Measurements from ENCODE around the gene ASS1.

ASS1 gene

DNA sequence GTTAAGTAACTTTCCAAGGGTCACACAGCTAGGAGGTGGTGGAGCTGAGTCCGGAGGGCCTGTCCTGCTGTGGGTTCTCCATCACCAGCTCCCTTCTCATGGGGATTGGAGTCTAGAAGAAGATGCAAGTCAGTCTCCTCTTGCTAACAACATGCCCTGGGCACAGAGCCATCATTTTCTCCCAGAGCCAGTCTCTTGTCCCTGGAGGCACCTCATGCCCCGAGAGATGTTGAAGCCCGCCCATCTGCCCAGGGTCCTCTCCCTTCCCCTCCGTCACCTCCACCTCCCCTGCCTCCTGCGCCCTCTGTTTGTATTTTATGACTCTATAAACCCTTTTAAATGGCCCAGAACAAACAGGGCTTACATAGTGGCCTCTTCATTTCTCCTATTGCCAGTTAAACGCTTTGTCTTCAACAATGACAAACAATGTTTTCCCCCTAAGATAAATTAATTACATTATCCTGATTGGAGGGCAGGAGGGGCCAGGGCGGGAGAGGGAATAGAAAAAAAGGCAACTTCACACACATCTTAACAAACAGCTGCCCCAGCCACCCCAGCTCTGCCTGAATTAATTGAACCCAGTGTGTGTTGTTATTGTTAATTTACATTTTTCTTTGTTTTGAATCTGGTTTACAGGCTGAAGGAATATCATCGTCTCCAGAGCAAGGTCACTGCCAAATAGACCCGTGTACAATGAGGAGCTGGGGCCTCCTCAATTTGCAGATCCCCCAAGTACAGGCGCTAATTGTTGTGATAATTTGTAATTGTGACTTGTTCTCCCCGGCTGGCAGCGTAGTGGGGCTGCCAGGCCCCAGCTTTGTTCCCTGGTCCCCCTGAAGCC lies 55.8 kb downstream of the ASS1 start:
- no peak for DNase-seq

DNA sequence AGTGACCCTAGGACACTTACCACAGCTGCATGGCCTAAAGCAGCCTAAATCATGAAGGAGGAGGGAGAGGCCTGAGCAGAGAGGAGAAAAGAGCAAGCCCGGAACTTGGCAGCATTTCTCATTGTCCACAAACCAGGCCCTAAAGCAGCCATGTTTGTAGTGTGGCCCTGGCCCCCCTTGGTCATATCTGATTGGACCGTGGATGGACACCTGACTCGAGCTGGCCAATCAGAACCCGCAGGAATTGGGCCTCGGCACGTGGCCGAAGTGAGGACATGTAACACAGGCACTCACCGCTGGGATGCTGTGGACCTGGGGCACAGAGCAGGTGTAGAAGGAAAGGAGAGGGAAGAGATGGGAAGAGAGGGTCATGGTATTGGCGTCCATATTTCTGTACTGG lies 56.9 kb downstream of the ASS1 start:
- no peak for DNase-seq

- DNase-seq: no peak
These were observed 63.5 kb downstream of the ASS1 start for GRCh38 chr9:130508218-130508617.

DNA sequence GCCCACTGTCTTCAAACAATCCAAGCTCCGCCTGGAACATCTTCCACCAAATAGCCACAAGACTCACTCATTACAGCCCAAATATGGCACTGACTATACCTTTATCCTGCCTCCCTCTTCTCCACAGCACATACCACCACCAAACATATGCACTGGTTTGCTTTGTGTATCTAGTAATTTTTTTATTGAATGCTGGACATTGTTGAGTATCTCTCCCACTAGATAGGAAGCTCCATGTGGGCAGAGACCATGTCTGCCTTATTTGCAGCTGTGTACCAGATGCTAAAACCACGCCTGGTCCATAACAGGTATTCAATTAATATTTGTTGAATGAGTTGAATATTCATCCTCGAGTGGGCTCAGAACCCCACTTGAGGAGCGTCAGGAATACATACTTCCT lies 67.4 kb downstream of the ASS1 start:
- DNase-seq: no peak

DNA sequence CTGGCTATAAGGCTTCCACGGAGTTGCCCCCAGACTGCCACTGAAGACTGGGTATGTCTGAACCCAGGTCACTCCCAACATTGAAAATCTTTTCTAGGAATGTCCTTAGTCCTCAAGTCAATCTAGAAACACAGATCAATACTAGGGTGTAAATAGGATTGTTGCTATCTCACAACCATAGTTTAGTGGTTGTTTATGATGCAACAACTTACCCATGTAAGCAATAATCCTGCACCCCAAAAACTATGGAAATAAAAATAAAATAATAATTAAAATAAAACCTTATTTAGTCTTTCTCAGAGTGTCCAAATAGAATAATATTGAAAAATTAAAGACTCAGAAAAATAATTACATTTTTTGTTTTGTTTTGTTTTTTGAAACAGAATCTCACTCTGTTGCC lies 68.3 kb downstream of the ASS1 start:
- no peak for DNase-seq

DNA sequence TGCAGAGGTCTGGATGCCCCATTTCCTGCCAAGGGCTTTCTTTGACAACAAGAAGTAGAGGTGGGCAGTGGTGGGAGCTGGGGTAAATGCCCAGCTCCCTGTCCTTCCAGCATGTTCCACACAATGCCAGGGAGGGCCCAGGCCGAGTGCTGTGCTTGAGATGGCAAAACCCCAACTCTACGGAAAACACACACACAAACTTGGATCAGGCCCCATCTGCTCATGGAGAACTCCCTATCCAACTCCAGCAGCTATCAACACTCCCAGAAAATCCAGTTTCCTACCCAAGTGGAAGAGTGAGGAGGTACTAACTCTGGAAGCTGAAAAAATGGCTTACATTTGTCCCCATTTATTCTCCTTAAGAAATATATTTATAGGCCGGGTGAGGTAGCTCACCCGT lies 73.5 kb downstream of the ASS1 start:
- no peak for DNase-seq

DNA sequence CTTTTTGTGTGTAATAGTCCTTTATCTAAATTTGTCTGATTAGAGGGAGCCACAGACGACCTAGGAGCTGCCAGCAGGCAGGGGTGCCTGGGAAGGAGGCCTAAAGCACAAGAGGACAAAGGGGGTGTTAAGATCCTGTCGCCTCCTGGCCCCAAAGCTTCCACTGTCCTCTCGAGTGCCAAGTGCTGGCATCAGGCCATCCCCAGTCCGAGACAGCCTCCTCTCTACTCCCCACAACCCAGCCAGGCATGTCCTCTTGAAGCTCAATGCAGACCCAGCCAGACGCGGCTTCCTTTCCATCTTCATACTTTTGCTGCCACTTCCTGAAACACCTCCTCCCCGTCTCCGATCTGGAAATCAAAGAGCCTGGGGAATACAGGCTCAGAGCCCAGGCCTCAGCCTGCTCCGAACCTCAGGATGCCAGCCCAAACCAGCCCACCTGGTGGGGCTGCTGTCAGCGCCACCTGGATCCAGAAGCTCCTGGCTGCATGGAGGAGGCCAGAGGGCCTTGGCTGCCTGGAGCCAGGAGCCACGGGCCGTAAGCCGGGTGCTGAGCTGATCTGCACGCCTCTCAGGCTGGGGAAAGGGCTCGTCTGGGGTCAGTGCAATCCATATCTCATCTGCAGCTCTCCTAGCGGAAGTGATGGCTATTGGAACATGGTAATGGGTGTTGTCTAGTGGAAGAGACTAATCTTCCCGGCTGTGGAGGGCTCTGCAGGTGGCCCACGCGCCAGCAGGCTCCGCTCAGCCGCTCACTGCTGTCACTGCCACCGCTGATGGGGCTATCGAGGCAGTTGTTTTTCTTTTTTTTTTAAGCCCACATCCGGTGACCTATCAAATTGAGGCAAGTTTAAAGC lies 74.4 kb downstream of the ASS1 start:
- DNase-seq: no peak

- DNase-seq: no peak
These were observed 75.2 kb downstream of the ASS1 start for GRCh38 chr9:130519927-130520326.

DNA sequence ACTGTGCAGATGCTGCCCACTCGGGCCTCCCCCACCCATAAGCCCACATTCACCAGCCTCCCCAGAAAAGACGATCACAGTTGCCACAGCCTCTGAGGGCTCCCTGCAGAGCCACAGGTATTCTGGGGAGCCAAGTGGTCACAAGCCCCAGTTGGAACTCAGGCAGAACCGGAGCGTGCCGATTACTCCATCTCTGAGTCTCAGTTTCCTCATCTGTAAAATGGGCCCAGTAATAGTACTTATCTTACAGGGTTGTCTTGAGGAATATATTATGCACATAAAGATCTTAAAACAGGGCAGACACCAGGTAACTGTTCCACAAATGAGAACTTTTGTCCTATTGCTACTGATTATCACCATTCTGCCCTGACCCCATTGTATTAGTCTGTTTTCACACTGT lies 77.0 kb downstream of the ASS1 start:
- DNase-seq: no peak

DNA sequence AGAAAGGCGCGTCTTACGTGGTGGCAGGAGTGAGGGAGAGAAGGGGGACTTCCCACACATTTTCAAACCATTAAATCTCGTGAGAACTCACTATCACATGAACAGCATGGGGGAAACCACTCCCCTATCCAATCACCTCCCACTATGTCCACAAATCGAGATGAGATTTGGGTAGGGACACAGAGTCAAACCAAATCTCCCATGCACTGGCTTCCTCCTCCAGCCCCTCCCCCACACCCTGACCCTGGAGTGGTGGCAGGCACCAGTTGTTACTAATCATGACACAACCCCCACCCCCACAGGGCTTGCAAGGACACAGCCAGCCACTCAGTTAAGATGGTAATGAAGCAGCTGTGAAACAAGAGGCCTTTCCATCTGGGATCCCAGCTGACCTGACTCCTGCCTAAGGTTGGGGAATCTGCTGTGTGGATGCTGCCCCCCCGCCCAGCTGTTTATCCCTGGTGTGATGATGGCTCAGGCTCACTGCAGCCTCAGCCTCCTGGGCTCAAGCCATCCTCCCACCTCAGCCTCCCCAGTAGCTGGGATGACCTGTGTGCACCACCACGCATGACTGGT lies 77.6 kb downstream of the ASS1 start:
- no peak for DNase-seq

GRCh38 chr9:130523921-130524320 lies 79.2 kb downstream of the ASS1 start:
- no peak for DNase-seq

GRCh38 chr9:130526193-130526853 lies 81.6 kb downstream of the ASS1 start:
- DNase-seq: no peak

DNA sequence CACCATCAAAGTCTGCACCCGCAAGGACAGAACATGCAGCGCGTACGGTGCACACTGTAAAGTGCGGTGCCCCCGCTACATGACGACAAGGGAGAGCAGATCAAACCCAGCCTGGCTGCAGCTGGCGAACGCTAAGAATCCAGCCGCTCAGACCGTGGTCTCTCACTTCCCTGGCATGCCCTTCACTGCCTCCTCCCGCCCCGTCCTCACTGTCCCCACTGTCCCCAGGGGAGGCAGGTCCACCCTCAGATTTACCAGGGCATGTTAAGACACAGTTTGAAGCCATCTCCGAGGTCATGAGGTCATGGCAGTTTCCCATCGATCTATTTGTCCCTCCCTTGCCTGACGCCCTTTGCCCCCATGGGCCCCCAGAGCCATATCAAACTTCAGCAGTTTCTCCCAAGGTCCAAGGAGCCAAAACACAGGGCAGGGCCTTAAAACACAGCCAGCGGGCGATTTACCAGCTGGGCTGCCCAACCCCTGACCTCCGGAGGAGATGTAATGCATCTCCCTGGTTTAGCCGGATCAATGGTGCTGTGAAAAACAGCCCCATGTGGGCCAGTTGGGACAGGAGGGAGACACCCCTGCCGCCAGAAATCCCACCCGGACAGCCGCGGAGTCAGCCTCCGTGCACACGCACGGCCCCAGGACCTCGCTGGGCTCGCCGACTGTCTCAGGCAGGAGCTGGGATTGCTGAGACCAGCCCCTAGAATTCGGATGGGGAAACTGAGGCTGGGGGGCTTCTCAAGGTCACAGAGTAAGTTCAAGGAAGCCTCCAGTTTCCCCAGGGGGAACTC lies 82.3 kb downstream of the ASS1 start:
- no peak for DNase-seq

DNA sequence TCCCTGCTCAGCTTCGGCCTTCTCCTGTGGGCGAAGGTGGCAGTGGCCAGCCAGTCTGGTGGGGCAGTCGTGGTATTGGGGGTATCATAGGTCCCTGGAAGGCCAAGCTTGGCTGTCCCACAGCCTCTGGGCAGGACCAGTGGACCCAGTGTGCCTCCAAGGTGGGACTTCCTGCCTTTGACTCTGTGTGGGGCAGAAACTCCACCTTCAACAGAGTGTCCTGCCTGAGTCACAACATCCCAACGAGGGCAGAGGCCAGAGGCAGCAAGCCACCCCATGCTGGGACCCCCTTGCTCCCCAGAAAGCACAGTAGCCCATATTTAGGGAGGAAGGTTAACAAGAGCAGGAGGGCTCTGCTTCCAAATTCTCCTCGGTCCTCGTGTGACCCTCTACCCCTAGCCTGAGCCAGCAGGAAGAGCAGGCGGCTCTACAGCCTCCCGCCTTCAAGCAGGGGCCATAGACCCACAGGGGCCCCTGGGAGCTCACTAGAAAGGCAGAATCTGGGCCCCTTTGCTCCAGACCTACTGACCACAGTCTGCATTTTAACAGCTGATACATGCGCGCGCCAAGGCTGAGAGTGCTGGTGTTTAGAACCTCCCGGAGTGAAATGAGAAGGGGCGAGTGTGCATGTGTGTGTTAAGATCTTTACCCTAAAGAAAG lies 83.0 kb downstream of the ASS1 start:
- DNase-seq: no peak

GRCh38 chr9:130528674-130529073 lies 83.9 kb downstream of the ASS1 start:
- DNase-seq: no peak

DNA sequence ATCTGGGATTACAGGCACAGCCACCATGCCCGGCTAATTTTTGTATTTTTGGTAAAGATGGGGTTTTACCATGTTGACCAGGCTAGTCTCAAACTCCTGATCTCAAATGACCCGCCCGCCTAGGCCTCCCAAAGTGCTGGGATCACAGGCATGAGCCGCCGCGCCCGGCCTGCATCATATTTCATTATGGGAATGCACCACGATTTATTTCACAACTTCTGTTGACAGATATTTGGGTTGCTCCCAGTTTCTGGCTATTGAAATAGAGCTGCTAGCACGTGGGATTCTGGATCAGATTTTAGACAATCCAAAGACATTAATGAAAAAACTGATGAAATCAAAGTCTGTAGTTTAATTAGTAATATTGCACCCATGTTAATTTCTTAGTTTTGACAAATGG lies 86.2 kb downstream of the ASS1 start:
- no peak for DNase-seq

- DNase-seq: no peak
These were observed 86.9 kb downstream of the ASS1 start for GRCh38 chr9:130531670-130532069.

- no peak for DNase-seq
These were observed 87.8 kb downstream of the ASS1 start for GRCh38 chr9:130532426-130533080.

DNA sequence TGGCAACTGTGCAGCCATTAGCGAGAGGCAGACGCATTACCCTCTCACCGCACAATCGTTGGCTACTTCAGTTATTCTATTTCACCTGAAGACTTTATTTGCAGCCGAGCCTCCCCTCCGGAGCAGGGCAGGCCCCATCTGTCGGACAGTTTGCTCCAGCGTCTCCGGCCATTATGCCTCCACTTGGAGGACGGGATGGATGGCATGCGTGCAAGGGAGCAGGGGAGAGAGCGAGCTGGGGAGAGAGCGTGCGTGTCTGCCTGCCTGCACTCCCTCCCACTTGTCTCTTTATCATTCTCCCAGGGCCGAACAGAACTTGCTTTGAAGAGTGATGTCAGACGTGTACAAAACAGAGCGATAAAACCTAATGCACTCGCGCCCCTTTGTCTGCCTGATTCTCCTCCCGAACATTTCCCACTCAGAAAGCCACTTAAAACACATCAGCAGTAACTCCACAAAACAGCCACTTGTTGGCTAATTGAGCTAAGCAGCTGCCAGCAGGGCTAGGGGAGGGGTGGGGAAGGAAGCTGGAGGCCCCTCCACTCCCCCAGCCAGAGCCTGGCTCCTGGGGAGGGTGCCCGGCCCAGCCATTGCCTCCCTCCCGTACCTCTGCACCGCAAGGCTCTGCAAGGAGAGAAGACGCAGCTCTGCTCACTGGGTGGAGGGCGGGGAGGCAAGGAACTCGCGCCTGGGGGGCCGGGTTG lies 91.2 kb downstream of the ASS1 start:
- no peak for DNase-seq

DNA sequence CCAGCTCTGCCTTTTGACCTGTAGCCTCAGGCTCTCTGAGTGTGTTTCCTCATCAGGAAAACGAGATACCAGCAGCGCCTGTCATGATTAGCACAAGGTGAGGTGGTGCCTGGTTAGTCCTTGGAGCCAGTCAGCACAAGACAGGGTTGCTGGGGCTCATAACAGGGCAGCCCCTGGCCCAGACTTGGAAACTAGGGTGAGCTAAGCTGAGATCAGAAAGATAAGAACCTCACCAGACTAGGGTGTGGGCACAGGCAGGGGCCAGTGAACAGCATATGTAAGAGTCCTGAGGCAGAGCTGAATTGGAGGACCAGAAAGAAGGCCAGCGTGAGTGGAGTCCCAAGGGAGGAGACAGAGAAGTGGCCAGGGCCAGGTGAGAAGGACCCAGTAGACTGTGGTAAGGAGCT lies 91.9 kb downstream of the ASS1 start:
- DNase-seq: no peak

All from activated T-cell treated with anti-CD3 and anti-CD28 coated beads for 4 hours (primary cell).